Brain microvascular endothelial cell (primary cell): ENCODE results near the gene CHCHD3.

ENCODE experiments used
- DNase-seq: peaks from one replicate; pipeline ENCODE4 v3.0.0-alpha.2; 2020
- H3K27ac ChIP-seq: fragments of 250-450 bp; sonication (Bioruptor Pico); 2 replicates; pipeline ENCODE4 v1.5.1; 2020; ENCODE audit warnings: mild to moderate bottlenecking, moderate library complexity
- H3K27me3 ChIP-seq: fragments of 250-450 bp; sonication (Bioruptor Pico); replicated peaks from 2 replicates; pipeline ENCODE4 v1.5.1; 2020; ENCODE audit warnings: mild to moderate bottlenecking
- H3K36me3 ChIP-seq: fragments of 250-450 bp; sonication (Bioruptor Pico); replicated peaks from 2 replicates; pipeline ENCODE4 v1.5.1; 2020; ENCODE audit warnings: mild to moderate bottlenecking
- H3K4me3 ChIP-seq: 2 replicates; pipeline ENCODE4 v1.5.1; 2011; ENCODE audit warnings: low read depth, mild to moderate bottlenecking, control low read depth, low read length, moderate library complexity
- in situ Hi-C: cut with HindIII; loops from 2 replicates; pipeline ENCODE4 v1.10.0; 2017; ENCODE audit warnings: low sequenced_read_pairs, low pct_ligation_motif_present
- TF ChIP-seq, protein P1 (sequence below): IDR thresholded peaks from 2 replicates; pipeline ENCODE4 v1.5.1; 2011; ENCODE audit warnings: low read depth, mild to moderate bottlenecking, moderate library complexity, low read length, control low read depth, inconsistent platforms; ENCODE audit errors: missing control alignments

CHCHD3 gene

DNA sequence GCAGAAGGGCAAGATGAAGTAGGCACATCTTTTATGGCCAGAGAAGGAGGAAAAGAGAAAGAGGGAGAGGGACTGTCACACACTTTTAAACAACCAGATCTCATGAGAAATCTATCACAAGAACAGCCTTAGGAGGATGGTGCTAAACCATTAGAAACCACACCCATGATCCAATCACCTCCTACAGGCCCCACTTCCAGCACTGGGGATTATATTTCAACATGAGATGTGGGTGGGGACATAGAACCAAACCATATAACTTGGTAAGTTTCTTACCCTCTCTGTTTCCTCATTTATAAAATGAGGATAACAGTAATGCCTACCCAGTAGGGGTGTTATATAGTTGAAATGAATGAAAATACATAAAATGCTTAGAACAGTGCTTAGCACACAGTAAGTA lies 66.0 kb downstream of the CHCHD3 start:
- no peak for DNase-seq
- in situ Hi-C loops = no loop called here
- Histone ChIP-seq H3K27me3 (no peaks in the 10 kb centered on the region), H3K27ac (no peak overlapping the region), H3K36me3 (no peaks in the 10 kb centered on the region), H3K4me3 (no peak overlapping the region)
- TF ChIP-seq, protein P1, sequence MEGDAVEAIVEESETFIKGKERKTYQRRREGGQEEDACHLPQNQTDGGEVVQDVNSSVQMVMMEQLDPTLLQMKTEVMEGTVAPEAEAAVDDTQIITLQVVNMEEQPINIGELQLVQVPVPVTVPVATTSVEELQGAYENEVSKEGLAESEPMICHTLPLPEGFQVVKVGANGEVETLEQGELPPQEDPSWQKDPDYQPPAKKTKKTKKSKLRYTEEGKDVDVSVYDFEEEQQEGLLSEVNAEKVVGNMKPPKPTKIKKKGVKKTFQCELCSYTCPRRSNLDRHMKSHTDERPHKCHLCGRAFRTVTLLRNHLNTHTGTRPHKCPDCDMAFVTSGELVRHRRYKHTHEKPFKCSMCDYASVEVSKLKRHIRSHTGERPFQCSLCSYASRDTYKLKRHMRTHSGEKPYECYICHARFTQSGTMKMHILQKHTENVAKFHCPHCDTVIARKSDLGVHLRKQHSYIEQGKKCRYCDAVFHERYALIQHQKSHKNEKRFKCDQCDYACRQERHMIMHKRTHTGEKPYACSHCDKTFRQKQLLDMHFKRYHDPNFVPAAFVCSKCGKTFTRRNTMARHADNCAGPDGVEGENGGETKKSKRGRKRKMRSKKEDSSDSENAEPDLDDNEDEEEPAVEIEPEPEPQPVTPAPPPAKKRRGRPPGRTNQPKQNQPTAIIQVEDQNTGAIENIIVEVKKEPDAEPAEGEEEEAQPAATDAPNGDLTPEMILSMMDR = no peak

DNA sequence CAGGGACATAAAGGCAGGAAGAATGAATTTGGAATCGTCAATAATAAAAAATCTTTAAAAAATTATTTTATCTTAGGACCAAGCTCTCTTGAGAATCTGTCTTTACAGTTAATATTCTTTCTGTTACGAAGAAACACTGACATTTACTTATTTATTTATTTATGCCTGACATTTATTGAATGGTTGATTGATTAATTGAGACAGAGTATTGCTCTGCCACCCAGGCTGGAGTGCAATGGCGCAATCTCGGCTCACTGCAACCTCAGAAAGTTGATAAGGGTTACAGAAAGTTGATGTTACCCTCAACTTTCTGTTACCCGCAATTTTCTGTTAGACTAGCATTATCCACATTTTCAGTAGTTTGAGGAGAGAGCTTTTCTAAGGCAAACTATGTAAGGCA lies 70.1 kb downstream of the CHCHD3 start:
- no peak for DNase-seq
- Histone ChIP-seq H3K36me3 (no peaks in the 10 kb centered on the region), H3K27me3 (no peaks in the 10 kb centered on the region), H3K27ac (no peak overlapping the region), H3K4me3 (no peak overlapping the region)
- in situ Hi-C loops = no loop called here
- TF ChIP-seq, protein P1 = no peak

DNA sequence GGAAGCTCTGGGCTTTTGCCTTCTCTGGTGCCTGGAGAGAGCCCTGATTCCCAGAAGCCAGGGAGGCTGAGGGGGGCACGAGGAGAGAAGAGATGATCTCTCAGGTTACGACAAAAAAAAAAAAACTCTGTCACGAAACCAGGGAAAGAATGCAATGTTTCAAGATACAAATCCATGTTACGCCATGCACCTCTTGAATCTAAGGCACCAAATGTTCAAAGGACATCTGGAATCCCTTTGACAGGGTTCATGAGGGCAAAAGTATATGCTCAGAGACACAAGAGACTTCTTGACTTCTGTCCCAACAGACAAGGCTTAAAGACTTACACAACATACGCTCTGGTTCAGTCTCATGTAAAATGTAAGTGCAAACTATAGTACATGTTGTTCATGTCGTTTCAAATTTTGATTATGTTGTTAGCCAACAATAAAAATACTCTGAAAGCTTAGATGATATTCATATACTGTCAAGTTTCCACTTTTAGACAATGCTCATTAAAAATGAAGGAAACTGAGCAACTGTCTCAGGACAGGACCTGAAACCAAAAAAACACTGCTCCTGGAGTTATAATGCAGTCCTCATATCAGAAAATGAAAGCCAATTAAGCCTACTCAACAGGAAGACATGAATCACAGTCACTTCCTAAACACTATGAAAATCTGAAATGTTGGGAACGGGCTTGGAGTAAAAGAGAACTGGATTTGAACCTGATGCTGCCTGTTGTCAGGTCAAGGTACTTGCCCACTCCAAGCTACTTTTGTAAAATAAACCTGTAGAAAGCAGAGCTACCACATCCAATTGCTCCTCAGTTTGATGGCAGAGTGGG lies 72.3 kb downstream of the CHCHD3 start:
- DNase-seq = peak; percentile 3
- Histone ChIP-seq H3K27me3 (no peaks in the 10 kb centered on the region), H3K27ac (no peak overlapping the region), H3K4me3 (no peak overlapping the region), H3K36me3 (no peaks in the 10 kb centered on the region)
- TF ChIP-seq, protein P1 = no peak
- in situ Hi-C loops = no loop called here

DNA sequence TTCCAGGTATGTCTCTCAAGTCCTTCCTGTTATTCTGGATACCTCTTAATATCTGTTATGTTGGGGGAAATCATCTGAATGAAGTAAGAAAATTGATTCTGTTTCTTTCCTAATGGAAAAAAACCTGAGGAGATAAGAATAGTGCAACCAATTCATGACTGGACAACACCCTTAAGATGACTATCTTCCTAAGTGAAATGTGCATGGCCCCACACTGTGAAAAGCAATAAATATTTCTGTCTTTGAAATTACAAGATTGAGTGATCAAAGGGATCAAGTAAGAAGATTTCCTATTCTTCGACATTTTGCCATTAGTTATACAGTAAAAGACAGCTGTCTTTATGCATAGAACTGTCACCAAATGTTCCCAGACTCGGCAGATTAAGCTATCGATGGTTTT lies 73.9 kb downstream of the CHCHD3 start:
- Histone ChIP-seq H3K36me3 (no peaks in the 10 kb centered on the region), H3K27me3 (no peaks in the 10 kb centered on the region), H3K4me3 (no peak overlapping the region), H3K27ac (no peak overlapping the region)
- no peak for DNase-seq
- TF ChIP-seq, protein P1 = no peak
- in situ Hi-C loops = no loop called here

DNA sequence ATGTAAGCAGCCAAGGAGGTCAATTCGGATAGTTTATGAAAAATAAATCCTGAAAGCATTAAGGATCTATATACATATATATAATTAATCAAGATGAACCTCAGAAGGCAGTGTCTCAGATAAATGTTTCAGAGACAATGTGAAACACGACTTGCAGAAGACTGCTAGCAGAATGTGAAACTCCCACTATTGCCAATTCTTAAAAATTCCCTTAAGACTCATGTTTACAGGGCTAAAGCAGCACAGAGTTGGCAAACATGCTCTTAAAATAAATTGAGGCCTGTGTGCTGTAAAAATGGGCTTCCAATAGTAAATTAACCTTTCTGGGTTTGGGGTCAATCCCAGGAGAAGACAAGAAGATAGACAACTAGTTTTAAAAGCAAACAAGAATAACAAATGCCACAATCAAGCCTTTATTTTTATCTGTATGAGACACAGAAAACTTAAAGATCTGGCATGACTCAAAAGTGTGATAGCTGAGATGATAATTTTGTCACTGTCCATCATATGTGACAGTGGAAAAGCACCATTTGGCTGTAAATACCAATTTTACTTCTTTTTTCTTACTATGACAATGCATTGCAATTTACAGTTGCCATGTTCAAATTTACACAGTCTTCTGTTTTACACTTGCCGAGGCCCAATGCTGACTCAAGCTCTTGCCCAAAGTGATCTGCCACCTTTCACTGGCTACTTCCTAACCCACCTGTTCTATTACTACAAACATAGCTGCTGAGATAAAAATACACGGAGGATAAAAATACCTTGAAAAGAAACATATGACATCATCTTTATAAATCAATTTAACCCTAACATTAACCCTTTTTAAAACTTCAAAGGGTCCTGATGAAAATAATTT lies 78.6 kb downstream of the CHCHD3 start:
- Histone ChIP-seq H3K36me3 (no peaks in the 10 kb centered on the region), H3K27me3 (no peaks in the 10 kb centered on the region), H3K4me3 (no peak overlapping the region), H3K27ac (no peak overlapping the region)
- TF ChIP-seq, protein P1 = no peak
- in situ Hi-C loops = no loop called here
- DNase-seq = no peak
